Upper lobe of left lung (tissue), 6 donors: Measurements from ENCODE around the gene MLLT6. TPM values are rescaled to one million over a fixed set of nuclear protein-coding genes. Genes with fewer than 3 reads are reported as not detected.
"Not testable (repeated sequence)": the region's sequence is repeated elsewhere in the genome, so short reads cannot be mapped to it uniquely, and the experiment has no call there.

Experiments
- ATAC-seq, 2 donors: fragments of 200-7000 bp; cut with Tn5 transposase; one replicate each; pipeline ENCODE4 v1.9.1; 2022; ENCODE audit warnings: mild to moderate bottlenecking in 2 of 2, moderate library complexity in 2 of 2; ENCODE audit not compliant: low FRiP score in 2 of 2
- DNase-seq, 2 donors: peaks; one replicate each; pipeline ENCODE4 v3.0.0-alpha.2; 2019 to 2020
- H3K27ac ChIP-seq, 4 donors: fragments of 200-600 bp; sonication (generic); one replicate each; pipeline ENCODE4 v1.5.1; 2016 to 2019
- H3K27me3 ChIP-seq, 4 donors: fragments of 200-600 bp; sonication (generic); one replicate each; pipeline ENCODE4 v1.5.1; 2017 to 2019
- H3K36me3 ChIP-seq, 4 donors: fragments of 200-600 bp; sonication (generic); one replicate each; pipeline ENCODE4 v1.5.1; 2016 to 2019
- H3K4me1 ChIP-seq, 4 donors: fragments of 200-600 bp; sonication (generic); one replicate each; pipeline ENCODE4 v1.5.1; 2018 to 2019
- H3K4me3 ChIP-seq, 4 donors: fragments of 200-600 bp; sonication (generic); one replicate each; pipeline ENCODE4 v1.5.1; 2017 to 2019; ENCODE audit warnings: mild to moderate bottlenecking in 2 of 4, moderate library complexity in 1 of 4
- H3K9me3 ChIP-seq, 4 donors: fragments of 200-600 bp; sonication (generic); one replicate each; pipeline ENCODE4 v1.5.1; 2018 to 2019
- CTCF ChIP-seq, 6 experiments: fragments of 450-650 bp in 4 of 6; fragments of 200-600 bp in 2 of 6; sonication (generic) in 2 of 6; IDR thresholded peaks; one replicate each; pipeline ENCODE4 v1.5.1; 2016 to 2019; ENCODE audit warnings: antibody characterized with exemption in 6 of 6
- EP300 ChIP-seq, 4 donors: sonication (generic); formaldehyde crosslinking; IDR thresholded peaks; one replicate each; pipeline ENCODE4 v1.5.1; 2017; ENCODE audit warnings: antibody characterized with exemption in 4 of 4, control low read depth in 2 of 4
- POLR2A ChIP-seq, 4 donors: fragments of 450-650 bp; IDR thresholded peaks; one replicate each; pipeline ENCODE4 v1.5.1; 2016 to 2017; ENCODE audit warnings: antibody characterized with exemption in 4 of 4, mild to moderate bottlenecking in 2 of 4
- POLR2AphosphoS5 ChIP-seq, 2 donors: sonication (generic); formaldehyde crosslinking; IDR thresholded peaks; one replicate each; pipeline ENCODE4 v1.5.1; 2017; ENCODE audit warnings: antibody characterized with exemption in 2 of 2
- WGBS, 2 donors: methylation state at CpG; one replicate each; pipeline ENCODE4 v1.1.5; 2017 to 2018; 5-methylcytosine and 5-hydroxymethylcytosine counted together
- total RNA-seq, 6 donors: library from RNA; depleted of rRNA in 4 of 6; stranded (reverse); fragments of >200 nt in 4 of 6; gene quantifications; one replicate each; pipeline versions ENCODE4 v1.1.0 to v1.2.1, GENCODE V29; 2016 to 2021
- donor health status: DM: no; HTN: no; CAD: no; lungs with moderate emphysema.
- donor health status: DM: no; HTN: yes; CAD: no; lungs with severe emphysema.

Gene MLLT6
- total RNA-seq, 6 donors from 2014 or later, result 69.2 to 305 (median 122) TPM

GRCh38 chr17:38725066-38725465 lies 20.0 kb downstream of the MLLT6 start:
- no peaks in the 10 kb centered on the region for H3K9me3 ChIP-seq
- peaks cover 15 to 46% (median 26%) of the 10 kb centered on the region in 4 donors for H3K4me1 ChIP-seq
- no peak for DNase-seq
- 83 to 92% methylated on average over 7 to 10 of the region's 10 CpGs for WGBS, 2 donors
- TF ChIP-seq CTCF (IDR thresholded peaks at IDR 0.05), result no peak
- TF ChIP-seq EP300 (IDR thresholded peaks at IDR 0.05), result no peak
- TF ChIP-seq POLR2AphosphoS5 (IDR thresholded peaks at IDR 0.05), result no peak
- TF ChIP-seq POLR2A (IDR thresholded peaks at IDR 0.05), result no peak
- ATAC-seq, result no peak
- no peaks in the 10 kb centered on the region for H3K27me3 ChIP-seq
- H3K36me3 ChIP-seq, result peaks cover 6 to 57% (median 38%) of the 10 kb centered on the region in 4 donors
- no peak overlapping the region for H3K4me3 ChIP-seq
- no peak overlapping the region for H3K27ac ChIP-seq

DNA sequence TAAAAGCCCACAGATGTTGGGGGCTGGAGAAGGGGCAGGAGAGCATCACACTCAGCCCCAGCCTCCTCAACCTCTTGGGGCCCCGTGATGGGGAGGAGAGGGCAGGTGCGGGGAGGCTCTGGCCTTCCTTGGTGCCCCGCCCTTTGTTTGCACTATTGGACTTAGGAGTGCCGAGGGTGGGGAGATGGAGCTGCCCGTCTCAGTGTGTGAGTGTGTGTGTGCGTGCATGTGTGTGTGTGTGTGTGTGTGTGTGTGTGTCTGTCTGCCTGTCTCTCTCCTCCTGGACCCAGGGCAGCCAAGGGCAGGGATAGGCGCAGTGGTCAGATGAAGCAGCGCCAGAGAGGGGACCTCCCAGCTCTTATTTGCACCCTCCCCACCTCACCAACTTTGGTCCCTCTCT lies 21.1 kb downstream of the MLLT6 start:
- H3K27ac ChIP-seq, ATAC-seq, H3K9me3 ChIP-seq, H3K4me3 ChIP-seq, H3K27me3 ChIP-seq, DNase-seq: not testable (repeated sequence)
- peaks cover 6 to 46% (median 29%) of the 10 kb centered on the region in 4 donors for H3K36me3 ChIP-seq
- WGBS, 2 donors, result 78% methylated on average over 8 of the region's 8 CpGs; no CpG with 5 or more reads in 1 of the 2 donors
- H3K4me1 ChIP-seq, result peaks cover 22 to 52% (median 33%) of the 10 kb centered on the region in 4 donors

GRCh38 chr17:38727736-38728135 lies 22.7 kb downstream of the MLLT6 start:
- Histone ChIP-seq H3K9me3 (no peaks in the 10 kb centered on the region), H3K27ac (peak overlapping the region in 3 of 4 donors; percentile 6 to 91 (median 86)), H3K4me1 (peaks cover 36 to 63% (median 47%) of the 10 kb centered on the region in 4 donors), H3K36me3 (peaks cover 2 to 30% (median 18%) of the 10 kb centered on the region in 4 donors), H3K4me3 (no peak overlapping the region), H3K27me3 (no peaks in the 10 kb centered on the region)
- ATAC-seq (no peak), DNase-seq (no peak)
- WGBS, 2 donors, result 72 to 79% methylated on average over 5 of the region's 5 CpGs
- TF ChIP-seq EP300 (IDR thresholded peaks at IDR 0.05) (no peak), POLR2A (IDR thresholded peaks at IDR 0.05) (no peak), CTCF (IDR thresholded peaks at IDR 0.05) (no peak), POLR2AphosphoS5 (IDR thresholded peaks at IDR 0.05) (no peak)

DNA sequence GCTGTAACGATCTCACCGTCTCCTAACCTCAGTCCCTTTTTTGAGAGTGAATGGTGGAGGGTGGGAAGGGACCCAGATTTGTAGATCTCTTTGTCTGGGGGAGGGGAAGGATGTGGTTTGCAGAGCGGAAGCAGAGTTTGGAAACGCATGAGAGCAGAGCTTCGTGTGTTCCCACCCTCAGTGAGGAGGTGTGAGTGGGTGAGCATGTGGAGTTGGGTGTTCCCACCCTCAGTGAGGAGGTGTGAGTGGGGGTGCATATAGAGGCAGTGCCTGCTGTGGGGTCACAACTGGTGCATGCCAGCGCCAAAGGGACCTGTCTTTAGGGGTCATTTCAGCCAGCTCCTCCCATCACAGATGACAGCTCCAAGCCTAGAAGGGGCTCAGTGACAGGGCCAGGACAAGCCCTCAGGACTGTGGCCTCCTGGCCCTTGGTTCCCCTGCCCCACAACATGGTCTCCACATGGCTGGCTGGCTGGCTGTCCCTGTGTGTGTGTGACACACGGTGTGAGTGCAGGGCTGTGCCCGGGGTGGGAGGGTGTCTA lies 23.3 kb downstream of the MLLT6 start:
- ATAC-seq (no peak), DNase-seq (peak in 1 of 2 donors; percentile 59)
- H3K27ac ChIP-seq, result peak overlapping the region; percentile 37 to 91 (median 72)

DNA sequence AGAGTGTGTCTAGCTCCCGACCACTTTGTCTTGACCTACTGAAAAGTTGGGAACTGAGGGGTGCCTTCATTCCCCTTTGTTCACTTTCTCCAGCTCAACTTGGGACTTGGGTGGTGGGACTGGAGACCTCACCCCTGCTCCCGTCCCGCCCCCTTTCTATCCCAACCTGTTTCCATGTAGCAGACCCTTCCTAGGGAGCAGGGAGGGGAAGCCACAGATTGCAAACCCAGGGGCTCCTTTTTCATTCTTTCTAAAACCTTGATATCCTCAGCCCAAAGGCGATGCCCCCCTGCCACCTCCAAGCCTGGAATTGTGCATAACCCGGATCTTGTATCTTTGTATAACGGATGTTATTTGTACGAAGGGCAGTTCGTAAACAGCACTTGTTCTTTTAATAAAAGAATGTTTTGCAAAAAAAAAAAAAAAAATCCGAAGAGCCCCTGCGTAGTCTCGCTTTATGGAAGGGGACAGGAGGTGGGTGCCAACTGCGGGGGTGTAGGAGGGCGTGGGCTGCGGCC lies 24.4 kb downstream of the MLLT6 start:
- Histone ChIP-seq H3K4me3 (peak overlapping the region; percentile 38 to 92 (median 83)), H3K9me3 (no peaks in the 10 kb centered on the region), H3K36me3 (peaks cover 2 to 33% (median 22%) of the 10 kb centered on the region in 4 donors), H3K27ac (peak overlapping the region; percentile 86 to 91 (median 88)), H3K27me3 (no peaks in the 10 kb centered on the region), H3K4me1 (peaks cover 32 to 69% (median 48%) of the 10 kb centered on the region in 4 donors)
- no peak for DNase-seq
- TF ChIP-seq EP300 (IDR thresholded peaks at IDR 0.05) (no peak), CTCF (IDR thresholded peaks at IDR 0.05) (no peak), POLR2AphosphoS5 (IDR thresholded peaks at IDR 0.05) (no peak), POLR2A (IDR thresholded peaks at IDR 0.05) (no peak)
- no peak for ATAC-seq
- 22 to 31% methylated on average over 13 to 14 of the region's 14 CpGs for WGBS, 2 donors

More for the DNA sequence above, 23.3 kb downstream of the MLLT6 start:
- Histone ChIP-seq H3K9me3 (no peaks in the 10 kb centered on the region), H3K27me3 (no peaks in the 10 kb centered on the region), H3K36me3 (peaks cover 2 to 28% (median 19%) of the 10 kb centered on the region in 4 donors), H3K4me3 (no peak overlapping the region), H3K4me1 (peaks cover 36 to 68% (median 50%) of the 10 kb centered on the region in 4 donors)
- WGBS, 2 donors, result 44 to 58% methylated on average over 8 of the region's 8 CpGs
- peak in 1 of 2 donors; percentile 40 for TF ChIP-seq POLR2AphosphoS5 (IDR thresholded peaks at IDR 0.05)
- no peak for TF ChIP-seq CTCF (IDR thresholded peaks at IDR 0.05)
